ENCODE data around the gene TUBA1C. TPM values are rescaled to one million over a fixed set of nuclear protein-coding genes. Genes with fewer than 3 reads are reported as not detected.
A peak's percentile ranks its signal among the peaks of the same experiment; 100 is the strongest.

The TUBA1C gene
- total RNA-seq, 1 donor, result 839 TPM

- DNase-seq (ENCODE audit: low read depth), result no peak
- TF ChIP-seq, protein P1, sequence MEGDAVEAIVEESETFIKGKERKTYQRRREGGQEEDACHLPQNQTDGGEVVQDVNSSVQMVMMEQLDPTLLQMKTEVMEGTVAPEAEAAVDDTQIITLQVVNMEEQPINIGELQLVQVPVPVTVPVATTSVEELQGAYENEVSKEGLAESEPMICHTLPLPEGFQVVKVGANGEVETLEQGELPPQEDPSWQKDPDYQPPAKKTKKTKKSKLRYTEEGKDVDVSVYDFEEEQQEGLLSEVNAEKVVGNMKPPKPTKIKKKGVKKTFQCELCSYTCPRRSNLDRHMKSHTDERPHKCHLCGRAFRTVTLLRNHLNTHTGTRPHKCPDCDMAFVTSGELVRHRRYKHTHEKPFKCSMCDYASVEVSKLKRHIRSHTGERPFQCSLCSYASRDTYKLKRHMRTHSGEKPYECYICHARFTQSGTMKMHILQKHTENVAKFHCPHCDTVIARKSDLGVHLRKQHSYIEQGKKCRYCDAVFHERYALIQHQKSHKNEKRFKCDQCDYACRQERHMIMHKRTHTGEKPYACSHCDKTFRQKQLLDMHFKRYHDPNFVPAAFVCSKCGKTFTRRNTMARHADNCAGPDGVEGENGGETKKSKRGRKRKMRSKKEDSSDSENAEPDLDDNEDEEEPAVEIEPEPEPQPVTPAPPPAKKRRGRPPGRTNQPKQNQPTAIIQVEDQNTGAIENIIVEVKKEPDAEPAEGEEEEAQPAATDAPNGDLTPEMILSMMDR (IDR thresholded peaks at IDR 0.05; ENCODE audit: insufficient read depth, low read length), result no peak
- no peak overlapping the region for H3K4me3 ChIP-seq (ENCODE audit: low read depth, low read length)
These were observed 29.9 kb downstream of the TUBA1C start for GRCh38 chr12:49294804-49295081.

DNA sequence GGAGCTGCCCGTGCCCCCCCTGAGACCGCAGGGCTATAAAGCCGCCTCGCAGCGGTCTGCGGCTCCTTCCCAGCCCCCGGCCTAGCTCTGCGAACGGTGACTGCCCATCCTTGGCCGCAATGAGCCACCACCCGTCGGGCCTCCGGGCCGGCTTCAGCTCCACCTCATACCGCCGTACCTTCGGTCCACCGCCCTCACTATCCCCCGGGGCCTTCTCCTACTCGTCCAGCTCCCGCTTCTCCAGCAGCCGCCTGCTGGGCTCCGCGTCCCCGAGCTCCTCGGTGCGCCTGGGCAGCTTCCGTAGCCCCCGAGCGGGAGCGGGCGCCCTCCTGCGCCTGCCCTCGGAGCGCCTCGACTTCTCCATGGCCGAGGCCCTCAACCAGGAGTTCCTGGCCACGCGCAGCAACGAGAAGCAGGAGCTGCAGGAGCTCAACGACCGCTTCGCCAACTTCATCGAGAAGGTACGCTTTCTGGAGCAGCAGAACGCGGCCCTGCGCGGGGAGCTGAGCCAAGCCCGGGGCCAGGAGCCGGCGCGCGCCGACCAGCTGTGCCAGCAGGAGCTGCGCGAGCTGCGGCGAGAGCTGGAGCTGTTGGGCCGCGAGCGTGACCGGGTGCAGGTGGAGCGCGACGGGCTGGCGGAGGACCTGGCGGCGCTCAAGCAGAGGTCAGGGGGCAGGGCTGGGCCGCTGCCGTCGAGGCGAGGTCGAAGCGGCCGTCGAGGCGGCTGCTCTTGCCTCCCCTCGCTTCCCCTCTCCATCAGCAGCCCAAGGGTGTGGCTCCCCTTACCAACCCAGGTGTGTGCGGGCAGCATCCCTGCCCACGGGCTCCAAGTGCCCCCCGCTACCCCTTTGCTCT, 30.4 kb downstream of the TUBA1C start, which contains the start of gene PRPH:
Gene PRPH (plus strand): TSS at position 66 of the 855 bp plus-strand sequence. CDS start 54 bp downstream, at position 120.
- TF ChIP-seq, protein P1 (IDR thresholded peaks at IDR 0.05; ENCODE audit: insufficient read depth, low read length), result no peak

DNA sequence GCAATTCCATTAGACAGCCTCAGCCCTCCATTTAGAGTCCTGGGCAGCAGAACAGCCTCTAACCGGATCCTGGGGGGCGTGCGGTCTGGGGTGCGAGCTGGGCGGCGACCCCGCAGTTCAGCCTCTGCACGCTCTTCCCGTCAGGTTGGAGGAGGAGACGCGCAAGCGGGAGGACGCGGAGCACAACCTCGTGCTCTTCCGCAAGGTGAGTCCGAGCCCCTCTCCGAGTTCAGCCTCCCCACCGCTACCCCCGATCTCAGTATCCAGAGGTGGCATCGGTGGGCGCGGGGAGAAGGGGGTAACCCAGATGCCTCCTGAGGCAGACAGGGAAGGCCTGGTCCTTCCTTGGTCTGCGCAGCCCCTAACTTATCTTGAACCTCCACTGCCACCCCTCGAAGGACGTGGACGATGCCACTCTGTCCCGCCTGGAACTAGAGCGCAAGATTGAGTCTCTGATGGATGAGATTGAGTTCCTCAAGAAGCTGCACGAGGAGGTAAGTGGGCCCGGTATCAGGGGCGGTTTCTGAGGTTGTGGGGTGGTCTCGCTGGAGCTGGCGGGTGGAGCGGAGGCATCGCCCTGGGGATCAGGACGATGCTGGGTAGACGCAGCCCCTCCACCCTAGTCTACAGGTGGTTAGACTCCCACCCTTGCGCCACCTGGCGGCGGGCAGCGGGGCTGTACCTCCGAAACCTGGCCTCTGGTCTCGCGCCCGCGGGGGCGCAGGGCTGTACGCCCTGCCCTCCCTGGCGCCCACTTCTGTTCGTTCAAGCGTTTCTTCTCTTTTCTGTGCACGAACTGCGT, 31.4 kb downstream of the TUBA1C start:
- DNase-seq (ENCODE audit: low read depth), result peak; percentile 28
- TF ChIP-seq, protein P1 (IDR thresholded peaks at IDR 0.05; ENCODE audit: insufficient read depth, low read length), result peak; percentile 74
- H3K4me3 ChIP-seq (ENCODE audit: low read depth, low read length), result no peak overlapping the region

More for the DNA sequence above, 30.4 kb downstream of the TUBA1C start, which contains the start of gene PRPH:
- H3K4me3 ChIP-seq (ENCODE audit: low read depth, low read length), result no peak within 1 kb of the TSS
- DNase-seq (ENCODE audit: low read depth), result no peak

DNA sequence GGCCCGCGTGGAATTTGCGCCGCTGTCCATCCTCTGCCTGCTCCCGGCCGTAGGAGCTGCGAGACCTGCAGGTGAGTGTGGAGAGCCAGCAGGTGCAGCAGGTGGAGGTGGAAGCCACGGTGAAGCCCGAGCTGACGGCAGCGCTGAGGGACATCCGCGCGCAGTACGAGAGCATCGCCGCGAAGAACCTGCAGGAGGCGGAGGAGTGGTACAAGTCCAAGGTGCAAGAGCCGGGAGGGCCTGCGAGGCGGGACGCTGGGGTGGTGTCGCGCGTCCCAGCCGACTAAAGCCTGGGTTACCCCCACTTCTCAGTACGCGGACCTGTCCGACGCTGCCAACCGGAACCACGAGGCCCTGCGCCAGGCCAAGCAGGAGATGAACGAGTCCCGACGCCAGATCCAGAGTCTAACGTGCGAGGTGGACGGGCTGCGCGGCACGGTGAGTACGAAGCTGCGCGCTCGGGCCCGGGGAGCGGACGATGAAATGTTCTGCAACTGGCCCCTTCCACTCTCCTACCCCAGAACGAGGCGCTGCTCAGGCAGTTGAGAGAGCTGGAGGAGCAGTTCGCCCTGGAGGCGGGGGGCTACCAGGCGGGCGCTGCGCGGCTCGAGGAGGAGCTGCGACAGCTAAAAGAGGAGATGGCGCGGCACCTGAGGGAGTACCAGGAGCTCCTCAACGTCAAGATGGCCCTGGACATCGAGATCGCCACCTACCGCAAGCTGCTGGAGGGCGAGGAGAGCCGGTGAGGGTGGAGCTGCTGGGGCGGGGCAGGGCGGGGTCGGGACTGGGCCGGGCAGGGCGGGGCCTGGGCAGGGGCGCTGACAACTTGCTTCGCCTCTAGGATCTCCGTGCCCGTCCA, 32.2 kb downstream of the TUBA1C start:
- DNase-seq (ENCODE audit: low read depth), result no peak
- peak overlapping the region; percentile 5 for H3K4me3 ChIP-seq (ENCODE audit: low read depth, low read length)
- TF ChIP-seq, protein P1 (IDR thresholded peaks at IDR 0.05; ENCODE audit: insufficient read depth, low read length), result peak; percentile 20

- no peak for DNase-seq (ENCODE audit: low read depth)
- TF ChIP-seq, protein P1 (IDR thresholded peaks at IDR 0.05; ENCODE audit: insufficient read depth, low read length), result no peak
- no peak overlapping the region for H3K4me3 ChIP-seq (ENCODE audit: low read depth, low read length)
These were observed 32.8 kb downstream of the TUBA1C start for GRCh38 chr12:49297695-49298060.

DNA sequence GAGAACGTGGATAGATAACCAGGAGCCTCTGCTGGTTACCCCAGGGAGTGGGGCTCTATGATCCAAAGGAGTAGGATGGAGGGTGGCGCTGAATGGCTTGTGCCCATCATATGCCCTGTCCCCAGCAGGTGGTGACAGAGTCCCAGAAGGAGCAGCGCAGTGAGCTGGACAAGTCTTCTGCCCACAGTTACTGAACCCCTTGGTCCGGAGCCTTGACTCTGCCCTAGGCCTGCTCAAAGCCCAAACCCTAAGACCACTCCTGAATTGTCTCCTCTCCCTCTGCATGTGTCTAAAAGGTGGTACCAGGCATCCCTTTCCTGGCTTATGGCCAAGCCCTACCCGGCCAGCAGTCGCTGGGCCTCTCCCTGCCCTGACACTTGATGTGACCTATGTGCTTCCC, 33.3 kb downstream of the TUBA1C start:
- TF ChIP-seq, protein P1 (IDR thresholded peaks at IDR 0.05; ENCODE audit: insufficient read depth, low read length), result no peak
- DNase-seq (ENCODE audit: low read depth), result no peak
- H3K4me3 ChIP-seq (ENCODE audit: low read depth, low read length), result no peak overlapping the region

Measured in fibroblast of the aortic adventitia (primary cell).